Eye (tissue), 1 donor: ENCODE measurements around the gene SELENON.
A peak's percentile ranks its signal among the peaks of the same experiment; 100 is the strongest.

Experiments used
- DNase-seq: peaks from one replicate; pipeline ENCODE4 v3.0.0-alpha.2; 2015

SELENON gene

DNA sequence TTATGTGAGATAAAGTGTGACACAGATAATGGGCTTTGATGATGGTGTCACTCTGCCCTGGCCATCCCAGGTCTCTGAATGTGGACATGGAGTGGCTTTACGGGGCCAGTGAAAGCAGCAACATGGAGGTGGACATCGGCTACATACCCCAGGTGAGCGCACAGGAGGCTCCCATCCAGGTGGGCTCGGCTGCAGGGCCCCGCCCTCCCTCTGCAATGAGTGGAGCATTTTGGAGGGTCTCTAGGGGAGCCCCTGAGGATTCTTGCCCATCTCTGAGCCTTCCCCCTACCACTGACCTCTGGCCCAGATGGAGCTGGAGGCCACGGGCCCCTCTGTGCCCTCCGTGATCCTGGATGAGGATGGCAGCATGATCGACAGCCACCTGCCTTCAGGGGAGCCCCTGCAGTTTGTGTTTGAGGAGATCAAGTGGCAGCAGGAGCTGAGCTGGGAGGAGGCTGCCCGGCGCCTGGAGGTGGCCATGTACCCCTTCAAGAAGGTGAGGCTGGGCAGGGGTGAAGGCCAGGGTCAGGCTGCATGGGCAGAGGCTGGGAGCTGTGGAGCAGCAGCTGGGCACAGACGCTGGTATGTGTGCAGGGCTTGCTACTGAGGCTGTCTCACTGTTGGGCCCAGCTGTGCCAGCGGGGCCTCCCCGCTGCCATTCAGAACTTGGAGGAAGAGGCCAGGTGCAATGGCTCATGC, 11.5 kb downstream of the SELENON start:
- DNase-seq: no peak

DNA sequence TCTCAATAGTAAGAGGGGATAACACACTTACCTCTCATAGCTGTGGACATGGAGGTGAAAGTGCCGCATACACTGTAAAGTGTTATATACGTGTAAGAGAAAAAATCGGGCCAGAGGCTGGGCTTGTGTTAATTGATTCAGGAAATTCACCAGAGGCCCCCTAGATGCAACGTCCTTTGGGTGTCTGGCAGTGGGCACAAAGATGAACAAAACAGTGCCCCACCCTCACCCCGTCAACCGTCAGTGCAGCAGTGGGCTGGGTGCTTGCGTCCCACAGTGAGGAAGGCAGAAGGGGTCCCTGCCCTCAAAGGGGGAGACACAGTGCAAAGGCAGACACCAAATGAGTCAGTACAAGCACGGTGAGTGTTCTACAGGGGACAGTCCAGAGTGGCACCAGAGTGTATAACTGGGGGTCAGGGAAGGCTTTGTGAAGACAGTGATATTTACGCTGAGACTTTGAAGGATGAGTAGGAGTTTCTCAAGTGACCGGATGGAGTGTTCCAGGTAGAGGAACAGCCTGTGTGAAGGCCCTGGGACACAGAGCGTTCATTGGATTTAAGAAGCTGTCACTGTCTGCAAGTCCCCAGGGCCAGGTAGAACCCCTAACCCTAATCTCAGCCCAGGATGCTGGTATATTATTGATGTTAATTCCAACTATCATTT, 13.2 kb downstream of the SELENON start:
- DNase-seq: no peak

DNA sequence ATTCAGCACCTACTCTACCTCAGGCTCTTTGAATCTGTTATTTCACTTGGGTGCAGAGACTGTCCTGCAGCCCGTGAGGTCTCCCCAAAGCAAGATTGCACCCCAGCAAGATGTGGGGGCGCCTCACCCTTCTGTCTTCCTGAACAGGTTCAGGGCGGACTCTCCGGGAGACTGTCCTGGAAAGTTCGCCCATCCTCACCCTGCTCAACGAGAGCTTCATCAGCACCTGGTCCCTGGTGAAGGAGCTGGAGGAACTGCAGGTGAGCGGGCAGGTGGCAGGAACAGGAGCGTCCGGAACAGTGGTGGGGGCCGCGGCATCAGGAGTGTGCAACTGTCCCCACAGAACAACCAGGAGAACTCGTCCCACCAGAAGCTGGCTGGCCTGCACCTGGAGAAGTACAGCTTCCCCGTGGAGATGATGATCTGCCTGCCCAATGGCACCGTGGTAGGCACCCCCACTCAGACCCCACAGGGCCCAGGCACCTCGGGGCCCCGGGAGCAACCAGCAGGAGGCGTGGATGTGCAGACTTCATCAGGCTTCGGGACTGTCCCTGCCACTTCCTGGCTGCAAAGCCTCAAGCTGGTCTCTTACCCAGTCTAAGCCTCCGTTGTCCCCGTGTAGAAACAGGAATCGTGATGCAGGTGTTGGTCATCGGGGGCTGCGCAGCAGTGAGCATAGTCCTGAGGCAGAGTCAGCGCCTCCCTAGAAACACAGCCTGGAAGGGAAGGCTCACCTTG, 13.9 kb downstream of the SELENON start:
- no peak for DNase-seq

DNA sequence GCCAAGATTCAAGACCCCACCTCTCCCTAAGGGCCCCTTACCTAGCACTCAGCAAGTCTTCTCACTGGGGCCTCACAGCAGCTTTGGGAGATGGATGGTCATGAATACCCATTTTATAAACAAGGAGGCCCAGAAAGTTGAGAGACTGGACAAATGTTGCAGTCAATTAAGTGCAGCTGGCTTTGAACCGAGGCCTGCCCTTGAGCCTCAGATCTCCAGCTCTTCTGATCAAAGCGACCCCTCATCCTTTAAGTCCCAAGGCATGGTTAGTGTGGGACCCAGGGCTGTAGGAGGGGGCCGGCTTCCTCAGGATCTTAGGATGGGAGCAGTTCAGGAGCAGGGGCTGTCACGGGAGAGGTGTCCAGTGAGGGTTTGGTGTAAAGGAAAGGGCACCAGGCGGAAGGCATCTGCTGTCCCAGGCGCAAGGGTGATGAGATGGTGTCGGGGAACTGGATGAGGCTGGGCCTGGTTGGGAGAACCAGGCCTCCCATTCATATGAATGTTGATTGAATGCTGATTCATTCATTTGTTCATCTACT, 14.6 kb downstream of the SELENON start:
- DNase-seq: no peak

DNA sequence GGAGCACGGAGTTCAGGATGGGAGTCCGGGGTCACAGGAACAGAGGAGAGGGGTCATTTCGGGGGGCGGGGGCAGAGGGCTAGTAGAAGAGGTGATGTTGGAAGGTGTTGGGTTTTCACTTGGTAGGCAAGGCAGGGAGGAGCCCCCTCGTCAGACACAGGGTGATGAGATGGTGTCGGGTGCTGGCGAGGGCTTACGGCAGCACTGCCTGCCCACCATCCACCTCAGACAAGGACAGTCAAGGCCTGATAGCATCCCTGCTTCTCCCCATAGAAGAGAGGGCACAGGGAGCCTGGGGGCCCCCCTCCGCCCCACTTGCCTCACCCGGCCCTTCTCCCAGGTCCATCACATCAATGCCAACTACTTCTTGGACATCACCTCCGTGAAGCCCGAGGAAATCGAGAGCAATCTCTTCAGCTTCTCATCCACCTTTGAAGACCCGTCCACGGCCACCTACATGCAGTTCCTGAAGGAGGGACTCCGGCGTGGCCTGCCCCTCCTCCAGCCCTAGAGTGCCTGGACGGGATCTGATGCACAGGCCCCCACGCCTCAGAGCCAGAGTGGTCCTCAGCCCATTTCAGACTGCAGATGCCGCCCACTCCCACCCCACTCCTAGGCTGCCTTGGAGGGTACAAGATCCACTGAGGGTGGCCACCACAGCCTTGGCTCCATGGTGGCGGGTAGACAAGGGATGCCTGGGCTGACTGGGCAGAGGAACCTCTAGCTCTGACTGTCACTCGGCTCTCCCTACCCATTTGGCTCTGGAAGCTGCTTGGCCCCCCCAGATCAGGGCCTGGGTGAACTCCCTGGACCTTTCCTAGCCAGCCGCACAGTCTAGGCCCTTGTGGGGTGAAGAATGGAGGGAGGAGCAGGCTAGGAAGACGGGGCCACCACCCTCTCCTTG, 15.5 kb downstream of the SELENON start:
- no peak for DNase-seq

DNA sequence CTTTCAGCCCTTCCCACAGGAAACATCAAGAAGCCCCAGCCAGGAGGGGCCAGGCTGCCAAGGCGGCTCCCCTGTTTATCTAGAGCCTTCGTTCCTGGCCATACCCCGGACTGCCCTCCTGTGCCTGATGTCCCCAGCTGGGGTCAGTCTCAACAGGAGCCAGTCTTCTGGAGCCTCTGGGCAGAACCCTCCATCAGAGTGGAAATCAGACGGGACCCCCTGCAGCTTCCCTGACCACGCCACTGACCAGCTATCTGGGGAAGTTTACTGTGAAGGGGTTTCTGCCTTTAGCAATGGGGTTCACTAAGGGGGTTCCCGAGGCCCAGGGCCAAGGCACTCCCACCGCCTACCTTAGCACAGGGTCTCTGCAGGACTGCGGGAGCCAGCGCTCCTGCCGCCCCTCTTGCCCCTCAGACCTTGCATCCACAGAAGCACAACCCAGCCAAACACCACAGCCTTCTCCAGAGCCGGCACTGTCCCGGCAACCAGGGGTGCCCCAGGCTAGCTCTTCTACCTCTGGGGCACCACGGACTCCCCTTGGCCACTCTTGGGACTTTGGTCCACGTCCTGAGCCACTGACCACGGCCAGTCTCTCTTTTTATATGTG, 16.2 kb downstream of the SELENON start:
- DNase-seq: no peak

DNA sequence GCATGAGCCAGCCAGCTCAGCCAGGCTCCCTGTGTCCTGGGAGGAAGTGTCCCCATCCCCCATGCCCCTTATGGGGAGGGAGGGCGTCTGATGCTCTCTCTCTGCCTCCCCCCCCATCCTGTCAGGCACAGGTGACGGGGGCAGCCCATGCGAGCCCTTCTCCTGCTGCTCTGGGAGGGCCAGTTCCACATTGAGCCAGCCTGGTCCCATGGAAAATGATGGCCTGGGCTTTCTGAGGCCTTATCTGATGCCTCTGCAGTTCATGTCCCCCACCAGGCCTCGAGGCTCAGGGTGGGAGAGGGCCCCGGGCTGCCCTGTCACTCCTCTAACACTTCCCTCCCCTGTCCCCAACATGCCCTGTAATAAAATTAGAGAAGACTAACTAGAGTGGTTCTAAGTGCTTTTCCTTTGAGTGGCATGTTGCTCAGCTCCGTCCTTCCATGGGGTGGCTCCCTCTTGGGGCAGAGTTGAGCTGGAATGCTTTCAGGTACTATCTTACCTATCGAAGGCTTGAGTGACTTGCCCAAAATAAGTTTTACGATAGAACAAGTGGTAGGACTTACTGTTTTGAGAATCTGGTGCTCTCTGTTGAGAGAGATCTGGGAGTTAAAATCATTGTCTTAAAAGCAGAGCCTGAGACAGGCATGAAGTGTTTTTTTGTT, 18.0 kb downstream of the SELENON start:
- DNase-seq: no peak

DNA sequence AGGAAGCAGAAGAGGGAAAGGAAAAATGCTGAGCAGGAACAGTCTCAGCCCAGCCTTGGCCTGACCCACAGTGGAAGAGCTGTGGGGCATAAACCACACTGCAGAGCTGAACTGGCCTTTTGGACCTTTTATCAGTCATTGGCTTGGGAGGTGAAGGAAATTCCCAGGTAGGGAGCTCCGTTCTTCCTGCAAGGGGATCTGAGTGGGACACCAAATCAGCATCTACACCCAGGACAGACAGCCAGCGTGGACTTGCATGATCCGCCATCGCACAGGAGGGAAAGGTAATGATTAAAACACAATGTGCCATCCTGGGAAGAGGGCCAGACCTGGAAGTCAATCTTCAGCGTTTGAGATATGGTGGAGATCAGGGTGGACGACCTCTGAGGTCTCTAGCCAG, 18.6 kb downstream of the SELENON start:
- DNase-seq: no peak

DNA sequence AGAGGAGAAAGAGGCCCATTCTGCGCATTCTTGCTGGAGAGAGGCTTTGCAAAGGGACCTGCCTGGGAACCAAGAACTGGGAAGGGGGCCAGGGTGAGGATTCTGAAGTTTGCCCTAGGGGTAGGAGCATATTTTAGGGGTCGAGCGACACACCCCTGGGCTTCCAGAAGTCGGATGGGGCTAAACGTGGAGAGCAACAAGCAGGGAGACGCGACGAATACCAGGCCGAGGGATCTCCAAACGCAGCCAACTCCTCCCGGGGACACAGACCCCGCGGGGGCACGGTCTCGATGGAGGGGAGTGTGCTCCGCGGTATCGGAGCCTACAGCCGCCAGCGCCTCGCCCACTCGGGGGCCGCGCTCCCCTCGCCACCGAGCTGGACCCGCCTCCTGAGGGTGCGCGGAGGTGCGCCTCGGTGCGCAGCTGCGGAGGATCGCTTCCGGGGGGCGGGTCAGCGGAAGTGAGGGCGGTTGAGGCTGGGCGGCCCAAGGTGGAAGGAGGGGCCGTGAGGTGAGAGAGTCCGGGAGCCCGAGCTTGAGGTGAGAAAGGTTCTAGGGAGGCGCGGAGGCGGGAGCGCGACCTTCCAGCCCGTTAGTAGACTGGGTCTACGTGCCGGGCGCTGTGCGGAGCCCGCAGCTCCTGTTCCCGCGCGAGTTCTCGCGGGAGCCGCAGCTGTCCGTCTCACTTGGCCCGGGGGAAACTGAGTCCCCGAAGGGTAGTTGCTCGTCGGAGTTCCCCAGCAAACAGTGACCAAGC, 19.7 kb downstream of the SELENON start, which contains the start of gene MTFR1L:
Gene MTFR1L (plus strand): TSS at position 464 of the 756 bp plus-strand sequence. CDS start 3,151 bp downstream, outside the sequence.
- peak; percentile 95 for DNase-seq

DNA sequence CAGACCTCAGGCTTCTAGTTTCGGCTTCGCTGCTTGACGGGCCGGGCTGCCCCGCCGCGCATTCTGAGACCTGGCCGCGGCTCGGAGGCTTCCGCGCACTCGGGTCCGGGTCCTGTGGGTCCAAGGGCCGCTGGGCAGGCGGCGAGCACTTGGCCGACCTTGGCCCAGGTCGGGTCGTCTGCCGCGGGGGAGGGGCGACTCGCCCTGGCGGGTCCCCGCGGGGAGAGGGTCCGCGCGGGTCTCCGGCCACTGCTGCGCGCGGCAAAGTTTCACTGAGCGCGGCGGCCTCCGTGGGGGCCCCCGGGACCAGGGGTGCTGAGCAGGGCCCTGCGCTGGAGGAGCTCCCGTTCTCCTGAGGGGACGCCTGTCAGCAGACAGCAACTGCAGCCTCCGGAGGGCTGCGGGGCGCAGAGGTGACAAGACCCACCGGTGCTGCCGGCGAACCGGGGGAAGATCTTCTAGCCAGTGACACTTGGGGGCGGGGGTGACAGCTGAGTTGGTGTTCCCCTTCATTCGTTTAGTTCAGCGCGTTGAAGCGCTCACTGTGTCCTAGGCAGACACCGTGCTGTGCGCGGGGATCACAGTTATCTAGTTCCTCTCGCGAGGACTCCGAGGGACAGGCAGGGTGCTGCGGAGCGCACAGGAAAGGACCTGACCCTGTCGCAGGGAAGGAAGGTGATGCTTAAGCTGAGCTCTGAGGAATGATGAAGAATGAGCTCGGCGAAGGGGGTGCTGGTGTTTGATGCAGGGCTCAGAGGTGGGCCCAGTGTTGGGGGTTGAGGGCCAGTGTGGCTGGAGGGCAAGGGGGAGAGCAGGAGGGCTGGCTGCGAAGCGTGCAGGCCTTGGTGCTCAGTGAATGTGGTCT, 20.5 kb downstream of the SELENON start:
- peak; percentile 70 for DNase-seq

DNA sequence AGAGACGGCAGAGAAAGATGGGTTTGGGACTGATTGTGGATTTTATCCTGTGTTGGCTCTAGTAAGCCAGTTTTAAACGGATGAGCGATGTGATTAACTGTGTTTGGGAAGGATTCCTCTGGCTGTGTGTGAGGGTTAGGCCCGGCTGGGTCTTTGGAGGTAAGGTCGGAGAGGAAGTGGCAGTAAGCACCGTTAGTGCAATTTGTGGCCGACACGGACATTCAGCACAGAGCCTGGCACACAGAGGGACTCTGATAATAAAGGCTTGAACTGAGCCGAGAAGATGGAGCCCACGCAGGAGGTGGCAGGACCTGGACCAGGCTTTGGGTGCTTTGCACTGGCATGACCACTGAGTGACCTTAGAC, 21.1 kb downstream of the SELENON start:
- no peak for DNase-seq

DNA sequence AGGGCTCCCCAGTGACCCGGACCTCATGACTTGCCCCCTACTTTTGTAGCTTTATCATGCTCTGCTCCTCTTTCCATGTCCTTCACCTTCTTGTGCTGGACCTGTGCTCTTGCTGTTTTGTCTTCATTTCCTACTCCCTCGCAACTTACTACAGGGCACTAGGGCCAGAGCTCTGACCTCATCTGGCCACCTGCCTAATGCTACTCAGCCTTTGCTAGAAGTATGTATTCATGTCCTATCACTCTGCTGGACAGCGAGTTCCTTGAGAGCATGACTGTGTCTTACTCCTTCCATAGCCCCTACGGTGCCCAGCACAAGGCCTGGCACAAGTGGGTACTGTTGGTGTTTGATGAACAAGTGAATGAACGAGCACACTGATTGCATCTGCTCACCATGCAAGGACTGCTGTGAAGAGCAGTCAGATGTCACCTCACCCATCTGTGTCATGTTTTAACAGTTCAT, 21.7 kb downstream of the SELENON start:
- no peak for DNase-seq

DNA sequence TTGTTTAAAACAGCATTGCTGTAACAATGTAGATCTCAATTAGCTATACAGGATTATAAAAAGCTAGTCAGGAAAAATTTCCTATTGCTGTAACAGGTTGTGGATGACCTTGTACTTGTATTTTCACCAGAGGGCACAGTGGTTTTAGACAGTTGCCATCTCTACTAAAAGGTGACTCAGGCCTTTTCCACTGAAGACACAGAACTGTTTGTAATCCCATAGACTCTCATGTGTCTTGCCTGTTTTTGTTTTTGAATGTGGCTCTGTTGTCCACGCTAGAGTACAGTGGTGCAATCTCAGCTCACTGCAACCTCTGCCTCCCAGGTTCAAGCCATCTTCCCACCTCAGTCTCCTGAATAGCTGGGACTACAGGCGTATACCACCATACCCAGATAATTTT, 25.6 kb downstream of the SELENON start:
- DNase-seq: no peak

DNA sequence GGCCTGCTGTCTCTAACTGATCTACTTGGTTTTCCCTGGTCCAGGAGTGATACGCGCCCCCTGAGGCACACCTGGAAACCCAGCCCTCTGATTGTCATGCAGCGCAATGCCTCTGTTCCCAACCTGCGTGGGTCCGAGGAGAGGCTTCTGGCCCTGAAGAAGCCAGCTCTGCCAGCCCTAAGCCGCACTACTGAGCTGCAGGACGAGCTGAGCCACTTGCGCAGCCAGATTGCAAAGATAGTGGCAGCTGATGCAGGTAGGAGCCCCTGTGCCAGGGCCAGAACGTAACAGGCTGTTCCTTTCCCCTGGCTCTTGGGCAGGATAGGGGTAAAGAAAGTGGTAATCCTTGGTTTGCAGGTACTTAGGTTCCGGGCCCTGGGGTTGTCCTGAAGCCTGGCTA, 26.6 kb downstream of the SELENON start:
- DNase-seq: no peak

DNA sequence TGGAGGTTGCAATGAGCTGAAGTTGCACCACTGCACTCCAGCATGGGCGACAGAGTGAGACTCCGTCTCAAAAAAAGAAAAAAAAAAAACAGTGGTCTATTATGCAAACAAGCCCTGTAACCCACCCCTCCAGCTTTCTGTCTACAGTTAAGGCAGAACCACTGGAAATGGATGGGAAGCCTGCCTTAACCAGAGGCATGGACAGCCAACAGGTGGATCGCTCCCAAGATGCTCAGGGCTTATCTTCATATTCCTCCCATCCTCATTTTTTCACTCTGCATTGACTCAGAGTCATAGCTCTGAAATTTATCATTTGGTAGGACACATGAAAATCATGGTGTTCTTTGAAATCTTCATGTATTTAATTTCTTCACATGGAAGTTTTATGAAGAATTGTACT, 28.5 kb downstream of the SELENON start:
- DNase-seq: no peak

DNA sequence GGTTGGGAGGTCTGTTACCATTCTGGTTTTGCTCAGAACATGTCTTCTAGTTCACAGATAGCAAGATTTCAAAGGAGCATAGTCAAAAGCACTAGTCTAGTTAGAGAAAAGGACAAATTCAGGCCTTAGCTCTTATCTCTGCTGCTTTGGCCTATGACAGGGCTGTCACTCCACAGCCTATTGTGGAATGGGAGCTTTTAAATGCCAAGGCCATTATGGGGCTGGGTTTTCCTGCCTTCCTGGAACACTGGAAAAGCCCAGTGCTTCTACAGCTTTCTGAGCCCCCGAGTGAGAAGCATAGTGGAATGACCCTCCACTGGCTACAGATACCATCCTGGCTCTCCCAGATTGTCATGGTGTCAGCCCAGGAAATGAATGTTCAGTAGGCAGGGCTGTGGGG, 29.1 kb downstream of the SELENON start:
- DNase-seq: no peak

DNA sequence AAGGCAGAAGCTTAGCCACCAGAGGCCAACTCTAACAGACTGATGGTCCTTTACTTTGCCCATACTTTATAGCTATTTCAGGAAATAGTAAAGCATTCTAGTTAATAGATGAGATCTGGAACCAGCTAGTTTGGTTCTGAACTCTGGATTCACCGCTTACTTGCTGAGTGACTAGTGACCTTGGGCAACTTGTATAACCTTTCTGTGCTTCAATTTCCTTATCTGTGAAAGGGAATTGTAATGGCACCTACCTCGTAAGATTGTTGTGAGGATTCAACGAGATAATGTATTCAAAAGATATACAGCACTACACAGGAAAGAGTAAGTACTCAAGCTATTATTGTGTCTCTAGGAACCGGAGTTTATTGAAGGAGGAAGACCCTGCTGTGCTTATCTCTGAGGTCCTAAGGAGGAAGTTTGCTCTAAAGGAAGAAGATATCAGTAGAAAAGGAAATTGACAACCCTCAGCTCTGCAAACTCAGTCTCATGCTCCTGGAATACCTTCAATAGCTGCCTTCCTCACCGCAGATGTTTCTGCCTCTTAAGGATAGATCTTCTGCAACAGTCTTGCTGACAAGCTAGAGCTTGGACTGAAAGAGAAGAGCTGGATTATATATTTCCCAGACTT, 31.7 kb downstream of the SELENON start:
- DNase-seq: no peak

DNA sequence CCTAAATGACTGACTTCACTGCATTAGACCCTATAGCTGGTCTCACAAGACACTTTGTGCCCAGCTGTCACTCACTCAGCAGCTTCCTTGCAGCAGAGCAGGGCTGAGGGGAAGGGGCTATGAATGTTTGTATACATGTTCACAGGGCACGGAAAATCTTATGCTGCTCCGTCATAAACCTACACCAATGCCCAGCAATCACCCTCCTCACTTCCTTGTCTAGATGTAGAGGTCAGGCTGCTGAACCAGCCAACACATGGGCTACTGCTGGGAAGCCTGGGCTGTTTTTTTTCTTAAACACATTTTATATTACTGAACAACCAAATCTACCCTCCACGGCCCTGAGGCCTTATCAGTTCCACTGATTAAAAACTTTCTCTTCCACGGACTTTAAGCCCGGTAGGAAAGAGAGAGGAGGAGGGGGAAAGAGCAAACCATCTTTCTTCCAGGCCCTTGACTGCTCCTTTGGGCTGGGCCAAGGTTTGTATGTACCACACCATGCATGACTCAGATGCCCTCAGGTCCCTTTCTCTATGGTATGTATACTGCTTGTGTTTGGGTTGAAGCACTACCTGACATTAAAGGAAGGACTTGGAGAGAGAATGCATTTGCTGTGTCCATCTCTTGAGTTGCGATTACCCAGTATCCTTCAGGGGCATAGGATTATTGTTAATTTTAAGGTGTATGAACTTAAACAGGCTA, 32.5 kb downstream of the SELENON start:
- no peak for DNase-seq

DNA sequence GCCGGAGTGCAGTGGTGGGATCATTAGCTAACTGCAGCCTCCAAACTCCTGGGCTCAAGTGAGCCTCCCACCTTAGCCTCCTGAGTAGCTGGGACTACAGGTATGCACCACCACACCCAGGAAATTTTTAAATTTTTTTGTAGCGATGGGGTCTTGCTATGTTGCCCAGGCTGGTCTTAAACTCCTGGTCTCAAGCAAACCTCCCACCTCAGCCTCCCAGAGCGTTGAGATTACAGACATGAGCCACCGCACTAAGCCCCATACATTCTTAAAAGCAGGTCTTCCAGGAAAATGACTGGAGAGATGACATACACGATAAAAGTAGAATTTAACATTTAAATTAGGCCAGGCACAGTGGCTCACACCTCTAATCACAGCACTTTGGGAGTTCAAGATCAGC, 33.2 kb downstream of the SELENON start:
- no peak for DNase-seq
